ENCODE measurements around the gene NUDT12.

The NUDT12 gene

DNA sequence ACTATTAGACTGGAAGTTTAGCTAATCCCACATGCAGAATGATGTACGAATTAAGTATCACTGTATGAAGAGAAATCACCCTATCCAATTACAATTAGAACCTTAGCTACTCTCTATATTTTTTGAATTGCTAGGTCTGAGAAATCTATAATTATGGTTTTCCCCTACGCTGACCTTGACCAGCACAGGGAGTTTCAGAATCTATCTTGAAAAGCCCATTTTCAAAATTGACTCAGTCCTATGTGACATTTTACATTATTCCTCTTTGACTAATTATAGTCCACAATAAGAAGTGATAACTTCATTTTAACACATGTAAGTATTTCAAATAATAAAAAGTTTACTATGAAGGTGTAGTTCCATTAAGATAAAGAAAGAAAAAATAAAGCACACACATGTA lies 21.5 kb downstream of the NUDT12 start:
- no peaks in the 10 kb centered on the region for H3K9me3 ChIP-seq (ENCODE audit: control insufficient read depth, insufficient read depth, low read length)
- no peak overlapping the region for H3K9ac ChIP-seq (ENCODE audit: low read depth, low read length)
- H3K4me3 ChIP-seq (ENCODE audit: low read depth, low read length) = no peak overlapping the region
- H3K27me3 ChIP-seq (ENCODE audit: control insufficient read depth, insufficient read depth, low read length) = no peaks in the 10 kb centered on the region
- no peaks in the 10 kb centered on the region for H3K4me1 ChIP-seq (ENCODE audit: control insufficient read depth, insufficient read depth, low read length)
- no peak overlapping the region for H3K27ac ChIP-seq (ENCODE audit: low read depth, low read length)
- H3K36me3 ChIP-seq (ENCODE audit: control insufficient read depth, insufficient read depth, low read length) = no peaks in the 10 kb centered on the region

DNA sequence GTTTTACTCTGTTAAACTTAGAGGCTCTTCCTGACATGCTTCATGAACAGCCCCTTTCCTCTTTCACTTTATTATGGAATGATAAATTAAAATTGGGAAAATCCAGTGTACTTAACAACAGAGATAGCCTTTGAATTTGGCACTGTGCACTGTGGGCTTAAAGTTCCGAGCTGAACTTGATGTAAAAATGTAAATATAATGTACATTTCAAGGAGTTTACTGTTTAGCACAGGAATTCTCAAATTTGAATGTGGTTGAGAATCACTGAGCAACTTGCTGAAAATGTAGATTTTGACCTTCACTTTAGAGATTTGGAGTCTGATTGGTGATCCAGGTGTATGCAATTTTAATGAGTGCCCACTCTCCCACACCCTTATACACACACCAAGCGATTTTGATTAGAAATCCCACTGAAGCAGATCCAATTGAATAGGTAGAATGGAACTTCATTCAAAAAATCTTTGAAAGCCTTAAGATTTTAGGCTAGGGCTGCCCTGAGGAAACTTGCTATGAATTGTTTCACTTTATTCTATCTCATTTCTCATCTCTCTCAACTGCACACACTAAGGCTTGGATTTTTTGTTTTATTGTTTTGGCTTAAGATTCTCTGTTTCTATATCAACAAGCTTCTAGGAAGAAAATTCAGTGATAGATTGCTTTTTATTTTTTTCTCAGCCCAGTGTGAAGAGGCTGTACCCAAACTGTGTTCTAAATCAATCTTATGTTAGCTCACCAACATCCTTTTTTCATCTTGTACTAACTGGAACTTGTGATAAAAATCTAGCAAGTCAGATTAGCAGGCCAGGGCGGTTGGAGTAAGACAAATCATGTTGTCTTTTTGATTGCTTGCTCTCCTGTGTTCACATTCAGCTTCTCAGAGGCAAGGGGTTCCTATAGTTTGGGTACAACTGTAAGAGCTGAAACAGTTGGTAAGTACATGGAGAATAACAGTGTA lies 22.9 kb downstream of the NUDT12 start:
- no peak overlapping the region for H3K9ac ChIP-seq (ENCODE audit: low read depth, low read length)
- no peaks in the 10 kb centered on the region for H3K4me1 ChIP-seq (ENCODE audit: control insufficient read depth, insufficient read depth, low read length)
- H3K27me3 ChIP-seq (ENCODE audit: control insufficient read depth, insufficient read depth, low read length) = no peaks in the 10 kb centered on the region
- H3K27ac ChIP-seq (ENCODE audit: low read depth, low read length) = no peak overlapping the region
- H3K36me3 ChIP-seq (ENCODE audit: control insufficient read depth, insufficient read depth, low read length) = no peaks in the 10 kb centered on the region
- no peaks in the 10 kb centered on the region for H3K9me3 ChIP-seq (ENCODE audit: control insufficient read depth, insufficient read depth, low read length)
- no peak overlapping the region for H3K4me3 ChIP-seq (ENCODE audit: low read depth, low read length)

DNA sequence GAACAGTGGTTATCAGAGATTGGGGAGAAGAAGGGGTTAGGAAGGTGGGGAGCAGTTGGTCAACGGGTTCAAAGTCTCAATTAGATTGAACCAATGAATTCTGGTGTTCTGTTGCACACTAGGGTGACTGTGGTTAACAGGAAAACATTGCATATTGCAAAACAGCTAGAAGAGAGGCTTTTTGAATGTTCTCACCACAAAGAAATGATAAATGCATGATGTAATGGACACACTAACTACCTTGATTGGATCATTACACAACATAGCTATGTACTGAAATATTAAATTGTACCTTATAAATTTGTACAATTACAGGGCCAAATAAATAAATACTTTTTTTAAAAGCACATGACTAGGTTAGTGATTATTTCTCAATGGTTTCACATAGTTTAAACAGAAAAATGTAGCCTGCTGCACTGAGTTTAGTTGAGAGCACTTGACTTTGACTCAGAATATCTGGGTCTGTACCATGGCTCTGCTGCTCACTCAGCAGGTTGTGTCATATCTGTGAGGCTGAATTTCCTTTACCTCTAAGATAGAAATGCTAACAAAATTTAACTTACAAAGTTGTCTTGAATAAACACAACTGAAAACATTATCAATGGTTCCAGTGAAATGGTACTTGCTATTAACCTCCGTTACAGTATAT lies 30.4 kb downstream of the NUDT12 start:
- no peak overlapping the region for H3K4me3 ChIP-seq (ENCODE audit: low read depth, low read length)
- no peaks in the 10 kb centered on the region for H3K36me3 ChIP-seq (ENCODE audit: control insufficient read depth, insufficient read depth, low read length)
- H3K9me3 ChIP-seq (ENCODE audit: control insufficient read depth, insufficient read depth, low read length) = no peaks in the 10 kb centered on the region
- H3K27ac ChIP-seq (ENCODE audit: low read depth, low read length) = no peak overlapping the region
- H3K27me3 ChIP-seq (ENCODE audit: control insufficient read depth, insufficient read depth, low read length) = no peaks in the 10 kb centered on the region
- no peak overlapping the region for H3K9ac ChIP-seq (ENCODE audit: low read depth, low read length)
- no peaks in the 10 kb centered on the region for H3K4me1 ChIP-seq (ENCODE audit: control insufficient read depth, insufficient read depth, low read length)

DNA sequence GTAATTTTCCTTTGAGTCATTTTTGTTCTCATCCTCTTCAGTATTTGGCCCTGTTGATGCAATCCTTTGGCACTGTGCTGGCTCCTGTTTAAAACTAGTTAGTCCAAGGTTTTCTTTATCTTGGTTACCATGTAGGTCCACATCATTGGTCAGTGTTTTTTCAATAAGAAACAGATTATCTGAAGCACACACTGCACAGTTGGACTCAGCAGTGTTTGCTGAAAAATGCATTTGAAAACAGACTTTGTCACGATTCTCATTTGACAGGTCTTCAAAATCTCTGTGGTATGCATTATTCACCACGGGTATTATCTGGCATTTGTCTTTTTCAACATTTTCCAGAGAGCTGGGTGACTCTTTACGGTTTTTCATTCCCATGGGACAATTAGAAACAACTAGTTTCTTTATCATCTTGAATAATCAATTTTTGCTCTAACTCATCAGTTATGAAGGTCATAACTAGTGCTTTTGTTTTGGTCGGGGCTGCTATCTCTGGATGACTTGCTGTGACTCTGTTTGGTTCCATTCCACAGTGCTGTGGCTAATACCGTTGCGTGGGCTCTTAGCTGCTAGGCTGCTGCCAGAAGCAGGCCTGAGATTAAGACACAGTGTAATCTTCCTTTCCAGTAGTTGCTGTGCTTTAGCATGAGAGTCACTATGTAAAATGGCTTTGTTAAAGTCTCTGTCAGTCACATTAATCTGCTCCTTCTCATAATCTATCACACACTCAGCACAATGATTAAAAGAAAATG lies 36.2 kb downstream of the NUDT12 start:
- Histone ChIP-seq H3K9ac (ENCODE audit: low read depth, low read length) (no peak overlapping the region), H3K4me3 (ENCODE audit: low read depth, low read length) (no peak overlapping the region), H3K4me1 (ENCODE audit: control insufficient read depth, insufficient read depth, low read length) (no peaks in the 10 kb centered on the region), H3K27ac (ENCODE audit: low read depth, low read length) (no peak overlapping the region), H3K9me3 (ENCODE audit: control insufficient read depth, insufficient read depth, low read length) (no peaks in the 10 kb centered on the region), H3K36me3 (ENCODE audit: control insufficient read depth, insufficient read depth, low read length) (no peaks in the 10 kb centered on the region), H3K27me3 (ENCODE audit: control insufficient read depth, insufficient read depth, low read length) (no peaks in the 10 kb centered on the region)

DNA sequence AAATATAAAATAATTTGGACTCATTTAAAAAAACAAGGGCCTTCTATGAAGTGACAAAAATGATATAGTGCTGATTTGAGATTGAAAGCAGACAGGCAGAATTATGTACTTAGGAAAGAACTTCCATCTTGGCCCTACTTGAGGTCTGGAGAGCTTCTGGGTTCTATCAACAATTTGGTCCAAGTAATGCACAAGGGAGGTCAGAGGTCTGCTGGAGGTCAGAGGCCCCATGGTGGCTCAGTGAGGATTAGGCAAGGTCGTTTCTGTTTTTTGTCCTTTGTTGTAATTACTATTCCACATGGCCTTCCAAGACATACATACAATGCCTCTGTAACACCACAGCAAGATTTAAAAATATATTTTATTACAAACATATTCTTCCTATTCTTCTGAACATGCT lies 37.2 kb downstream of the NUDT12 start:
- Histone ChIP-seq H3K36me3 (ENCODE audit: control insufficient read depth, insufficient read depth, low read length) (no peaks in the 10 kb centered on the region), H3K9ac (ENCODE audit: low read depth, low read length) (no peak overlapping the region), H3K4me1 (ENCODE audit: control insufficient read depth, insufficient read depth, low read length) (no peaks in the 10 kb centered on the region), H3K27me3 (ENCODE audit: control insufficient read depth, insufficient read depth, low read length) (no peaks in the 10 kb centered on the region), H3K4me3 (ENCODE audit: low read depth, low read length) (no peak overlapping the region), H3K9me3 (ENCODE audit: control insufficient read depth, insufficient read depth, low read length) (no peaks in the 10 kb centered on the region), H3K27ac (ENCODE audit: low read depth, low read length) (no peak overlapping the region)

DNA sequence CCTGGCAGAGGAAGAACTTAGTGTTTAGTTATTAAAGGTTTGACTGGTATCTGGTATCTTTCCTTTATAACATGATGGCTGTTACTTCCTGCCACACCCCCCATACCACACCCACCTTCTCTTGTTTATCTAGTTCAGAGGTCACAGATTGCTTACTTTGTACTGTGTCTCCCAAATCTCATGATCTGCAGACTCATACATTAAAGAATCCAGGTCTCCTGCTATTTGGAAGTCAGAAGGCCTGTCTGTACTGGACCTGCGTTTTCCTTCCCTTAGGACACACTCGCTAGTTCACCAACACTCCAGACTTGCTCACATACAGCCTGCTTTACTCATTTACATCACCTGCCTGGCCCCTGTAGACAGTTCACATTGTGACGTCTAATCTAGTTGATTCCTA lies 39.3 kb downstream of the NUDT12 start:
- Histone ChIP-seq H3K27me3 (ENCODE audit: control insufficient read depth, insufficient read depth, low read length) (no peaks in the 10 kb centered on the region), H3K27ac (ENCODE audit: low read depth, low read length) (no peak overlapping the region), H3K4me3 (ENCODE audit: low read depth, low read length) (no peak overlapping the region), H3K9ac (ENCODE audit: low read depth, low read length) (no peak overlapping the region), H3K36me3 (ENCODE audit: control insufficient read depth, insufficient read depth, low read length) (no peaks in the 10 kb centered on the region), H3K9me3 (ENCODE audit: control insufficient read depth, insufficient read depth, low read length) (no peaks in the 10 kb centered on the region), H3K4me1 (ENCODE audit: control insufficient read depth, insufficient read depth, low read length) (no peaks in the 10 kb centered on the region)

DNA sequence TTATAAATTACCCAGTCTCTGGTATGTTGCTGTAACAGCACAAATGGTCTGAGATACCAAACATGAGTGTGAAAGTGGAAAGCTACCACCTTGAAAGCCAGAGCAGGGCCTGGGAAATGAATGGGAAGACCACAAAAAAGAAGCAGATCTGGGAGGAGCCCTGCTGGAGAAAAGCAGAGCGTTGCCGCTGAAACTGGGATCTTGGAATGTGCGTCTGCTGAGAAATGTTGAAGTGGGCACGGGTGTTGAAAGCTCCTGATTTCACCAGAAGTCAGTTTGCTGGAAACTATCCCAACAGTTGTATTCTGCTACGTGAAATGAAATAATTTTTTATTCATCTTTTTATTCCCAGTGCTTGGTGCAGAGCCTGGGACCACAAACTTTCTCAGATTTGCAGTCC lies 40.0 kb downstream of the NUDT12 start:
- Histone ChIP-seq H3K27ac (ENCODE audit: low read depth, low read length) (no peak overlapping the region), H3K9me3 (ENCODE audit: control insufficient read depth, insufficient read depth, low read length) (no peaks in the 10 kb centered on the region), H3K27me3 (ENCODE audit: control insufficient read depth, insufficient read depth, low read length) (no peaks in the 10 kb centered on the region), H3K4me1 (ENCODE audit: control insufficient read depth, insufficient read depth, low read length) (no peaks in the 10 kb centered on the region), H3K36me3 (ENCODE audit: control insufficient read depth, insufficient read depth, low read length) (no peaks in the 10 kb centered on the region), H3K4me3 (ENCODE audit: low read depth, low read length) (no peak overlapping the region), H3K9ac (ENCODE audit: low read depth, low read length) (no peak overlapping the region)

DNA sequence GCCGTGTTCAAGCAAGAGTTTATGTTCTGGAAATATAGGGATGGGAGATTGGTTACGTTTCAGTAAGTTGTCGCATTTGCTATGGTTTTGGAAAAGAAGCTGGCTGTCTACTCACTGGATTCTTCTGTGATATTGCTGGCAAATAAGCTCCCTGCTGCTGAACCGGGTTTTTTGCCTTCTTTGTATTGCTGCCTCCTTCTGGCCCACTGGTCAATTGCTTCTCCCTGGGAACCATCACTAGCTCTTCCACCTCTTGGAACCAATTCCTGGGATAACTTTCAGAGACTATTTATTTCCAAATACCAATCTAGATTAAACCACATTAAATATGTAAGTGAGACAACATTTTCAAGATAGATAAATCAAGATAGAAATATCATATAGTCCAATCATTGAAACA lies 43.0 kb downstream of the NUDT12 start:
- H3K9ac ChIP-seq (ENCODE audit: low read depth, low read length) = no peak overlapping the region
- H3K9me3 ChIP-seq (ENCODE audit: control insufficient read depth, insufficient read depth, low read length) = no peaks in the 10 kb centered on the region
- no peak overlapping the region for H3K4me3 ChIP-seq (ENCODE audit: low read depth, low read length)

DNA sequence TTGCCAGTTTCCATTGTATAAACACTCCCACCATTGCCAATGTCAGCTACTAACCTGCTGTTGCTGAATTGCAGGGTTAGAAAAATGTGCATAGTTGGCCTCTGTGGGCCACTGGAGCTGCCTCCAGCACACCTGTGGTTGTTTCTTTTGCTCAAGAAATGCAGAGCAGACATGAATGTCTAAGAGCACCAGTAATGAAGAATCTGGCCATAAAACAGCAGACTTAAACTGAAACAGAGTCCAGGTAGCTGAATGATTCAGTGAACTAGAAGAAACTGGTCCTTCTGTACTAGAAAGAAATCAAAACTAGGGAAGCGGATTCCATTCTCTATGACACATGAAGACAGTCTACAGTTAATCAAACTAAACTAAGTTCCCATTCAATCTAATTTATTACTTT lies 48.2 kb downstream of the NUDT12 start:
- Histone ChIP-seq H3K4me3 (ENCODE audit: low read depth, low read length) (no peak overlapping the region), H3K4me1 (ENCODE audit: control insufficient read depth, insufficient read depth, low read length) (peaks cover 13% of the 10 kb centered on the region), H3K9ac (ENCODE audit: low read depth, low read length) (no peak overlapping the region), H3K27me3 (ENCODE audit: control insufficient read depth, insufficient read depth, low read length) (no peaks in the 10 kb centered on the region), H3K9me3 (ENCODE audit: control insufficient read depth, insufficient read depth, low read length) (no peaks in the 10 kb centered on the region), H3K27ac (ENCODE audit: low read depth, low read length) (no peak overlapping the region), H3K36me3 (ENCODE audit: control insufficient read depth, insufficient read depth, low read length) (no peaks in the 10 kb centered on the region)

More for the DNA sequence above, 43.0 kb downstream of the NUDT12 start:
- Histone ChIP-seq H3K36me3 (ENCODE audit: control insufficient read depth, insufficient read depth, low read length) (no peaks in the 10 kb centered on the region), H3K27ac (ENCODE audit: low read depth, low read length) (no peak overlapping the region), H3K4me1 (ENCODE audit: control insufficient read depth, insufficient read depth, low read length) (peaks cover 2% of the 10 kb centered on the region; the same call in 1 of the 2 replicates), H3K27me3 (ENCODE audit: control insufficient read depth, insufficient read depth, low read length) (no peaks in the 10 kb centered on the region)

DNA sequence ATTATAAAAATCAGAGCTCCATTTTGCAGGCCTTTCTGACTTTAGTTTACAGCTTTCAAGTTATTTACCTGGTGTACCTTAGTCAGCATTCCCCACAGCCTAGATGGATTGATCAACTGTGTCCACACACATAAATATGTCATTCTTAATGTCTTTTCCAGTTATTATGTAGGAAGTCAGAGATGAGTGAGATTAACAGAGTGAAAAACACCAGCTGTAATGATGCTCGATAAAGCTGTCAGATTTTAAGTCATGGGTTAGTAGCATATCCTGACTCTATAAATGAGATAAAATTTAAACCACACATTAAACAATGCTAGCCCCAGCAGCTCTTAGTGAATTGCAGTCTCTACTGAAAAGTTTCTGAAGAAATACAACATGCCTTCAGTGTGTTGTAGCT lies 48.9 kb downstream of the NUDT12 start:
- no peak overlapping the region for H3K9ac ChIP-seq (ENCODE audit: low read depth, low read length)
- H3K27me3 ChIP-seq (ENCODE audit: control insufficient read depth, insufficient read depth, low read length) = no peaks in the 10 kb centered on the region
- no peak overlapping the region for H3K27ac ChIP-seq (ENCODE audit: low read depth, low read length)

DNA sequence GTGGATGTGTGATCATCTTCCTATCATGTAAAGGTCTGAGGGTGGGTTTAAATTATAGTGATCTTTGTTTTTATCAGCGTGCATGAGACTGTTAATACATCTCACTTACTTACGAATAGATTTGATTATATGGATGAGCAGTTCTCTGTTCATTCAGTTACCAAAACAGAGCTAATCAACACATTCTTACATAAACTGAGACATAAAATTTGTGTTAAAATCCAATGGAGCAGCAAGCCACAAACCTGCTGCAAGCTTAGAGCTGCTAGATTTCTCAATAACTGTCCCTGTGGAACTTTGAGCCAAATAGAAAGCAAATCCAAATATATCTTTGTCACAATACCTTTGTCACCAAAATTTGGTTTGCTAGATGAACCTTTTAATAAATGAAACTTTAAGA lies 50.1 kb downstream of the NUDT12 start:
- H3K9ac ChIP-seq (ENCODE audit: low read depth, low read length) = no peak overlapping the region
- no peak overlapping the region for H3K27ac ChIP-seq (ENCODE audit: low read depth, low read length)
- no peaks in the 10 kb centered on the region for H3K36me3 ChIP-seq (ENCODE audit: control insufficient read depth, insufficient read depth, low read length)
- H3K9me3 ChIP-seq (ENCODE audit: control insufficient read depth, insufficient read depth, low read length) = no peaks in the 10 kb centered on the region
- no peaks in the 10 kb centered on the region for H3K27me3 ChIP-seq (ENCODE audit: control insufficient read depth, insufficient read depth, low read length)
- H3K4me3 ChIP-seq (ENCODE audit: low read depth, low read length) = no peak overlapping the region
- H3K4me1 ChIP-seq (ENCODE audit: control insufficient read depth, insufficient read depth, low read length) = peaks cover 13% of the 10 kb centered on the region

More for the DNA sequence above, 48.9 kb downstream of the NUDT12 start:
- H3K4me3 ChIP-seq (ENCODE audit: low read depth, low read length) = no peak overlapping the region
- peaks cover 13% of the 10 kb centered on the region for H3K4me1 ChIP-seq (ENCODE audit: control insufficient read depth, insufficient read depth, low read length)
- H3K36me3 ChIP-seq (ENCODE audit: control insufficient read depth, insufficient read depth, low read length) = no peaks in the 10 kb centered on the region
- H3K9me3 ChIP-seq (ENCODE audit: control insufficient read depth, insufficient read depth, low read length) = no peaks in the 10 kb centered on the region
